Keratinocyte (primary cell): ENCODE data around the gene EIF3L. TPM values are rescaled to one million over a fixed set of nuclear protein-coding genes. Genes with fewer than 3 reads are reported as not detected.

Source experiments
- DNase-seq: peaks from one replicate; pipeline ENCODE4 v3.0.0-alpha.2; 2011; ENCODE audit warnings: low read depth, missing footprints, low spot score
- FAIRE-seq: peaks from 2 replicates; lab custom pipeline; 2011; peaks lifted over from hg19 to GRCh38; lab: Jason Lieb, UNC
- H2AFZ ChIP-seq: 2 replicates; pipeline ENCODE4 v1.6.0; 2012; ENCODE audit warnings: low read length, control low read depth, inconsistent platforms; ENCODE audit not compliant: control insufficient read depth
- H3K27ac ChIP-seq: 2 replicates; pipeline ENCODE4 v1.5.1; 2011; ENCODE audit warnings: low read length; ENCODE audit not compliant: control insufficient read depth, insufficient read depth
- H3K27me3 ChIP-seq: 3 replicates; pipeline ENCODE4 v1.6.0; 2011; ENCODE audit warnings: low read length; ENCODE audit not compliant: control insufficient read depth, insufficient read depth; ENCODE audit errors: extremely low read depth
- H3K36me3 ChIP-seq, 2 experiments: 2 replicates in 1 of 2; 3 replicates in 1 of 2; pipeline ENCODE4 v1.5.1; 2011; ENCODE audit warnings: low read length in 2 of 2, mild to moderate bottlenecking in 1 of 2; ENCODE audit not compliant: control insufficient read depth in 2 of 2, insufficient read depth in 2 of 2; ENCODE audit errors: extremely low read depth in 1 of 2
- H3K4me1 ChIP-seq: 3 replicates; pipeline ENCODE4 v1.5.1; 2011; ENCODE audit warnings: low read length; ENCODE audit not compliant: control insufficient read depth, insufficient read depth; ENCODE audit errors: extremely low read depth
- H3K4me2 ChIP-seq: 3 replicates; pipeline ENCODE4 v1.6.0; 2011; ENCODE audit warnings: low read depth, low read length; ENCODE audit not compliant: control insufficient read depth, insufficient read depth; ENCODE audit errors: extremely low read depth
- H3K4me3 ChIP-seq, 3 experiments: fragments of 200-600 bp in 1 of 3; sonication (generic) in 1 of 3; 2 replicates in 2 of 3; 3 replicates in 1 of 3; pipeline ENCODE4 v1.5.1; 2011 to 2016; ENCODE audit warnings: low read length in 3 of 3, mild to moderate bottlenecking in 3 of 3, control low read depth in 2 of 3, inconsistent platforms in 1 of 3, low read depth in 1 of 3, mixed read lengths in 1 of 3, mixed run types in 1 of 3, moderate library complexity in 1 of 3; ENCODE audit not compliant: control insufficient read depth in 2 of 3, insufficient read depth in 2 of 3; ENCODE audit errors: extremely low read depth in 1 of 3
- H3K79me2 ChIP-seq: 2 replicates; pipeline ENCODE4 v1.6.0; 2012; ENCODE audit warnings: low read length; ENCODE audit not compliant: control insufficient read depth, insufficient read depth
- H3K9ac ChIP-seq: 3 replicates; pipeline ENCODE4 v1.6.0; 2011; ENCODE audit warnings: low read length; ENCODE audit not compliant: control insufficient read depth, insufficient read depth; ENCODE audit errors: extremely low read depth
- H3K9me1 ChIP-seq: 3 replicates; pipeline ENCODE4 v1.6.0; 2011; ENCODE audit warnings: low read length; ENCODE audit not compliant: control insufficient read depth, insufficient read depth; ENCODE audit errors: extremely low read depth
- H3K9me3 ChIP-seq: 2 replicates; pipeline ENCODE4 v1.5.1; 2012; ENCODE audit warnings: low read depth, low read length; ENCODE audit not compliant: control insufficient read depth
- H4K20me1 ChIP-seq: 3 replicates; pipeline ENCODE4 v1.6.0; 2011; ENCODE audit warnings: low read length; ENCODE audit not compliant: control insufficient read depth, insufficient read depth; ENCODE audit errors: extremely low read depth
- EZH2 ChIP-seq: IDR thresholded peaks from one replicate; pipeline ENCODE4 v1.6.1; 2012; ENCODE audit warnings: inconsistent platforms, mild to moderate bottlenecking, low read length, moderate library complexity
- dilution Hi-C: fragments of 300-500 bp; cut with MboI; formaldehyde crosslinking; loops from one replicate; pipeline ENCODE4 v1.7.0; 2020; ENCODE audit warnings: low sequenced_read_pairs; ENCODE audit not compliant: extremely low pct_ligation_motif_present
- polyA plus RNA-seq, 5 experiments: library from polyadenylated mRNA; depleted of rRNA in 3 of 5; stranded (reverse) in 3 of 5; stranded (forward) in 1 of 5; unstranded in 1 of 5; fragments of >200 nt; gene quantifications; 1 replicate in 1 of 5; 2 replicates in 3 of 5; 3 replicates in 1 of 5; pipeline versions ENCODE4 v1.2.1 to v1.2.3, GENCODE V29; 2011 to 2012; ENCODE audit warnings: missing spikeins in 2 of 5, low read depth in 1 of 5, low replicate concordance in 1 of 5
- TF ChIP-seq, protein P1 (sequence below), 3 experiments: IDR thresholded peaks in 1 of 3; conservative IDR thresholded peaks in 1 of 3; optimal IDR thresholded peaks in 1 of 3; 2 replicates in 2 of 3; 3 replicates in 1 of 3; pipeline versions ENCODE3 to v1.5.1; 2011; ENCODE audit warnings: low read length in 3 of 3, mild to moderate bottlenecking in 3 of 3, moderate library complexity in 2 of 3, control low read depth in 1 of 3, inconsistent platforms in 1 of 3; ENCODE audit not compliant: insufficient read depth in 2 of 3; ENCODE audit errors: extremely low read depth in 1 of 3

Gene EIF3L
- polyA plus RNA-seq, 1 donor (not counting 4 experiments of a cell fraction or from before 2014, with no cell fraction given), result 639 TPM

DNA sequence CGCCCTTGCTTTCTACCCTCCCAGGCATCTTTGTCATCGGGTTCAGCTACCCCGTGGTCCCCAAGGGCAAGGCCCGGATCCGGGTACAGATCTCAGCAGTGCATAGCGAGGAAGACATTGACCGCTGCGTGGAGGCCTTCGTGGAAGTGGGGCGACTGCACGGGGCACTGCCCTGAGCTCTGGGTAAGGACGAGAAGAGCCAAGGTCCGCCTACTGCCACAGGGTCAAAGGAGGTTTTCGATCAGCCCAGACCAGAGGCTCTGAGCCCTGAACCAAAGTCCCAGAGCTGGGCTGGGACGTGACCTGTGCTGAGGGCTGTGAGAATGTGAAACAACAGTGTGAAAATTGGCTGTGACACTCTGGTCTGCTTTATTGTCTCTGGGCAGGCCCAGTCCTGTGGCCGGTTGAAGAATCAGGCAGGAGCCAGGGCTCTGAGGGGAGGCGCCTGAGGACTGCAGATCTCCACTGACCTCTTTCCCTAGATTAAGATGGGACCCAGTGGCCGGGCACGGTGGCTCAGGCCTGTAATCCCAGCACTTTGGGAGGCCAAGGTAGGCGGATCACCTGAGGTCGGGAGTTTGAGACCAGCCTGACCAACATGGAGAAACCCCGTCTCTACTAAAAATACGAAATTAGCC is 32.6 kb upstream of the EIF3L start:
- Histone ChIP-seq H3K27ac (no peak overlapping the region), H3K4me1 (peaks cover 18% of the 10 kb centered on the region), H4K20me1 (no peaks in the 10 kb centered on the region), H3K9me1 (no peaks in the 10 kb centered on the region), H2AFZ (no peak overlapping the region), H3K4me2 (no peak overlapping the region), H3K79me2 (no peaks in the 10 kb centered on the region), H3K36me3 (peaks cover 1 to 7% of the 10 kb centered on the region in 2 experiments), H3K4me3 (no peak overlapping the region), H3K9me3 (no peaks in the 10 kb centered on the region), H3K9ac (no peak overlapping the region), H3K27me3 (peaks cover 13% of the 10 kb centered on the region)
- no peak for DNase-seq
- dilution Hi-C loops, result no loop called here
- TF ChIP-seq EZH2, result no peak
- TF ChIP-seq, protein P1, sequence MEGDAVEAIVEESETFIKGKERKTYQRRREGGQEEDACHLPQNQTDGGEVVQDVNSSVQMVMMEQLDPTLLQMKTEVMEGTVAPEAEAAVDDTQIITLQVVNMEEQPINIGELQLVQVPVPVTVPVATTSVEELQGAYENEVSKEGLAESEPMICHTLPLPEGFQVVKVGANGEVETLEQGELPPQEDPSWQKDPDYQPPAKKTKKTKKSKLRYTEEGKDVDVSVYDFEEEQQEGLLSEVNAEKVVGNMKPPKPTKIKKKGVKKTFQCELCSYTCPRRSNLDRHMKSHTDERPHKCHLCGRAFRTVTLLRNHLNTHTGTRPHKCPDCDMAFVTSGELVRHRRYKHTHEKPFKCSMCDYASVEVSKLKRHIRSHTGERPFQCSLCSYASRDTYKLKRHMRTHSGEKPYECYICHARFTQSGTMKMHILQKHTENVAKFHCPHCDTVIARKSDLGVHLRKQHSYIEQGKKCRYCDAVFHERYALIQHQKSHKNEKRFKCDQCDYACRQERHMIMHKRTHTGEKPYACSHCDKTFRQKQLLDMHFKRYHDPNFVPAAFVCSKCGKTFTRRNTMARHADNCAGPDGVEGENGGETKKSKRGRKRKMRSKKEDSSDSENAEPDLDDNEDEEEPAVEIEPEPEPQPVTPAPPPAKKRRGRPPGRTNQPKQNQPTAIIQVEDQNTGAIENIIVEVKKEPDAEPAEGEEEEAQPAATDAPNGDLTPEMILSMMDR (optimal IDR thresholded peaks at IDR 0.05 in 1 of 3, IDR thresholded peaks at IDR 0.05 in 1 of 3, conservative IDR thresholded peaks at IDR 0.05 in 1 of 3; ENCODE audit: extremely low read depth in 1 of 3, insufficient read depth in 2 of 3, low read length in 3 of 3), result no peak
- no peak for FAIRE-seq

DNA sequence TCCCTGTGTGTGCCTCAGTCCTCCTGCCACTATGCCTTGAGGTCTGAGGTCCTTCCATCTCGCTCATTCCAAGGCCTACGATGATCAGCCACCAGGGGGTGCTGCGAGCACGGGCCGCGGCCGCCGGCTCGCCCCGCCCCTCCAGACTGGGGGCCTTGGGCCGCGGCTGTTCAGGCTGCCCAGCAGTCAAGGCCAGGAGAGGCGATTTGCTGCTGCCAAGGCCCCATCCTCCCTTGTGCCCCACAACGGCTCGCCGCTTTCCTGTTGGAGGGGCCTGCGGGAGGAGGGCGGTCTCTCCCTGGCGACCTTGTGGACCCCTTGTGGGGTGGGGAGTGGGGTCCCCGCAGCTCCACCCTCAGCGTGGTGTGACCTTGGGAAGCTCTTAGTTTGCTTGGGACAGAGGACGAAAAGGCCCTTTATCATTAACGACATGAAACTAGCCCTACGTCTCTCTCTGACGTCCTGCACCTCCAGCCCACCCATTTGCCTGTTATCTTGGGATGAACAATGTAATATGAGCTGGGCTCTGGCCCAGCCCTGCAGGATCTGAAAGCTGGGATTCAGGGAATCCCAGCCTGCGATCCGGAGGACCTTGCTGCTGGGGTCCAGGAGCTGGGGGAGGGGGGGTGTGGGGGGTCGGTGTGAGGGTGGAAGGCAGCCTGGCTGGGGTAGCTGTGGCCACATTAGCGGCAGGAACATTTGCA is 31.4 kb upstream of the EIF3L start:
- Histone ChIP-seq H3K36me3 (peaks cover 1 to 7% of the 10 kb centered on the region in 2 experiments), H4K20me1 (no peaks in the 10 kb centered on the region), H3K9ac (peak overlapping the region; percentile 22), H2AFZ (peak overlapping the region; percentile 70), H3K9me1 (no peaks in the 10 kb centered on the region), H3K79me2 (no peaks in the 10 kb centered on the region), H3K27ac (no peak overlapping the region), H3K27me3 (peaks cover 17% of the 10 kb centered on the region), H3K4me2 (peak overlapping the region; percentile 70), H3K9me3 (no peaks in the 10 kb centered on the region), H3K4me3 (peak overlapping the region in 1 of 3 experiments; percentile 18), H3K4me1 (peaks cover 18% of the 10 kb centered on the region)
- TF ChIP-seq, protein P1 (optimal IDR thresholded peaks at IDR 0.05 in 1 of 3, IDR thresholded peaks at IDR 0.05 in 1 of 3, conservative IDR thresholded peaks at IDR 0.05 in 1 of 3; ENCODE audit: extremely low read depth in 1 of 3, insufficient read depth in 2 of 3, low read length in 3 of 3), result peak; percentile 84 to 96 (median 93)
- TF ChIP-seq EZH2, result no peak
- no peak for FAIRE-seq
- DNase-seq, result no peak
- dilution Hi-C loops, result no loop called here
